IMR-90 (cell line): ENCODE measurements around the gene ANKRD24. TPM values are rescaled to one million over a fixed set of nuclear protein-coding genes. Genes with fewer than 3 reads are reported as not detected.

Source experiments
- ATAC-seq: fragments of 200-7000 bp; cut with Tn5 transposase; 2 replicates; pipeline ENCODE4 v1.9.1; 2020; ENCODE audit warnings: low read depth, mild to moderate bottlenecking, moderate library complexity
- BruUV-seq: library from RNA; stranded (reverse); fragments of 400-500 nt; replicated peaks from 2 replicates; lab custom pipeline; 2021; lab: Mats Ljungman, UMichigan
- CTCF ChIA-PET: fragments of 300-600 bp; formaldehyde crosslinking; extraction: SDS; loops from one replicate; lab custom pipeline; 2021; ENCODE audit warnings: antibody characterized with exemption; lab: Yijun Ruan, JAX
- POLR2A ChIA-PET: fragments of 300-600 bp; sonication (Branson Sonifier 250); formaldehyde crosslinking; loops from one replicate; lab custom pipeline; 2022; ENCODE audit warnings: antibody characterized with exemption; ENCODE audit not compliant: unreplicated experiment; lab: Charles Lee
- DNase-seq: peaks from one replicate; pipeline ENCODE4 v3.0.0; 2013
- H2AFZ ChIP-seq: replicated peaks from 2 replicates; pipeline ENCODE3; 2013; ENCODE audit warnings: low read length, mild to moderate bottlenecking; ENCODE audit not compliant: poor library complexity
- H2AK5ac ChIP-seq: 2 replicates; pipeline ENCODE4 v1.6.1; 2013; ENCODE audit warnings: low read depth, low read length, inconsistent platforms
- H2AK9ac ChIP-seq: replicated peaks from 2 replicates; pipeline ENCODE3; 2013; ENCODE audit warnings: mild to moderate bottlenecking, low read depth, low read length, moderate library complexity; ENCODE audit not compliant: poor library complexity
- H2BK120ac ChIP-seq: 2 replicates; pipeline ENCODE4 v1.6.1; 2013; ENCODE audit warnings: low read depth, low read length, inconsistent platforms
- H2BK15ac ChIP-seq: 3 replicates; pipeline ENCODE4 v1.6.1; 2013; ENCODE audit warnings: low read depth, low read length, inconsistent platforms
- H2BK20ac ChIP-seq: 2 replicates; pipeline ENCODE4 v1.6.1; 2013; ENCODE audit warnings: low read depth, mild to moderate bottlenecking, inconsistent platforms, low read length, moderate library complexity
- H2BK5ac ChIP-seq: 2 replicates; pipeline ENCODE4 v1.6.1; 2013; ENCODE audit warnings: mild to moderate bottlenecking, low read depth, low read length, inconsistent platforms; ENCODE audit not compliant: poor library complexity, severe bottlenecking
- H3K14ac ChIP-seq: replicated peaks from 2 replicates; pipeline ENCODE4 v1.6.1; 2013; ENCODE audit warnings: low read depth, low read length, inconsistent platforms
- H3K18ac ChIP-seq: 2 replicates; pipeline ENCODE4 v1.6.1; 2013; ENCODE audit warnings: low read depth, low read length, control low read depth
- H3K23ac ChIP-seq: 2 replicates; pipeline ENCODE4 v1.6.1; 2013; ENCODE audit warnings: low read depth, low read length, inconsistent platforms
- H3K27ac ChIP-seq: 2 replicates; pipeline ENCODE4 v1.5.1; 2013; ENCODE audit warnings: mild to moderate bottlenecking, control low read depth, low read length; ENCODE audit not compliant: insufficient read depth
- H3K27me3 ChIP-seq: 2 replicates; pipeline ENCODE4 v1.6.1; 2013; ENCODE audit warnings: low read length; ENCODE audit not compliant: control insufficient read depth, insufficient read depth
- H3K36me3 ChIP-seq: 2 replicates; pipeline ENCODE4 v1.6.1; 2013; ENCODE audit warnings: low read length, mixed read lengths; ENCODE audit not compliant: control insufficient read depth, insufficient read depth
- H3K4ac ChIP-seq: 2 replicates; pipeline ENCODE4 v1.6.1; 2013; ENCODE audit warnings: low read depth, low read length, inconsistent platforms
- H3K4me1 ChIP-seq: 2 replicates; pipeline ENCODE4 v1.6.1; 2013; ENCODE audit warnings: low read length, mixed read lengths; ENCODE audit not compliant: control insufficient read depth, insufficient read depth
- H3K4me2 ChIP-seq: 2 replicates; pipeline ENCODE4 v1.6.1; 2013; ENCODE audit warnings: low read depth, mild to moderate bottlenecking, control low read depth, low read length, moderate library complexity
- H3K4me3 ChIP-seq: 2 replicates; pipeline ENCODE4 v1.5.1; 2013; ENCODE audit warnings: low read depth, mild to moderate bottlenecking, control low read depth, low read length, moderate library complexity; ENCODE audit not compliant: insufficient read depth
- H3K56ac ChIP-seq: 2 replicates; pipeline ENCODE4 v1.6.1; 2013; ENCODE audit warnings: low read length, inconsistent platforms; ENCODE audit not compliant: insufficient read depth; ENCODE audit errors: extremely low read depth
- H3K79me1 ChIP-seq, 2 experiments: 2 replicates each; pipeline ENCODE4 v1.6.1; 2013; ENCODE audit warnings: low read length in 2 of 2, inconsistent platforms in 1 of 2, low read depth in 1 of 2
- H3K9ac ChIP-seq: 2 replicates; pipeline ENCODE4 v1.6.1; 2013; ENCODE audit warnings: low read depth, low read length, control low read depth
- H3K9me1 ChIP-seq: 2 replicates; pipeline ENCODE4 v1.6.1; 2013; ENCODE audit warnings: low read length, inconsistent platforms; ENCODE audit not compliant: insufficient read depth
- H3K9me3 ChIP-seq: 2 replicates; pipeline ENCODE4 v1.6.1; 2013; ENCODE audit warnings: low read length; ENCODE audit not compliant: control insufficient read depth, insufficient read depth
- H4K20me1 ChIP-seq: 2 replicates; pipeline ENCODE4 v1.6.1; 2013; ENCODE audit warnings: low read length, inconsistent platforms; ENCODE audit not compliant: insufficient read depth
- H4K5ac ChIP-seq: 2 replicates; pipeline ENCODE4 v1.6.1; 2013; ENCODE audit warnings: mild to moderate bottlenecking, low read depth, low read length, control low read depth
- H4K8ac ChIP-seq, 2 experiments: 2 replicates each; pipeline ENCODE4 v1.6.1; 2013; ENCODE audit warnings: low read depth in 2 of 2, low read length in 2 of 2, control low read depth in 1 of 2, inconsistent platforms in 1 of 2
- H4K91ac ChIP-seq: 2 replicates; pipeline ENCODE4 v1.6.1; 2013; ENCODE audit warnings: low read depth, low read length, inconsistent platforms; ENCODE audit not compliant: insufficient read depth
- POLR2A ChIP-seq: IDR thresholded peaks from 2 replicates; pipeline ENCODE4 v1.6.1; 2012; ENCODE audit warnings: mild to moderate bottlenecking, low read depth, low read length
- WGBS, 2 experiments: methylation state at CpG; one replicate each; pipeline versions ENCODE4 v1.1.5 to v1.1.7; 2013; ENCODE audit warnings: missing lambda C conversion rate in 2 of 2; ENCODE audit not compliant: insufficient read length in 1 of 2; ENCODE audit errors: extremely low coverage in 2 of 2; 5-methylcytosine and 5-hydroxymethylcytosine counted together
- dilution Hi-C: fragments of 300-500 bp; cut with HindIII; formaldehyde crosslinking; loops from one replicate; pipeline ENCODE4 v1.14.3; 2018; ENCODE audit warnings: low sequenced_read_pairs; ENCODE audit not compliant: unreplicated experiment
- in situ Hi-C: fragments of 300-500 bp; cut with MboI; formaldehyde crosslinking; loops from 3 replicates; pipeline ENCODE4 v1.14.3; 2019; ENCODE audit warnings: low sequenced_read_pairs, inconsistent platforms, mixed read lengths
- intact Hi-C: fragments of 100-400 bp; cut with micrococcal nuclease; formaldehyde crosslinking; loops from 2 replicates; pipeline ENCODE4 v1.10.0; 2022
- polyA plus RNA-seq, 3 experiments: library from polyadenylated mRNA; depleted of rRNA; stranded (reverse); fragments of >200 nt; gene quantifications; 2 replicates each; pipeline ENCODE4 v1.2.3, GENCODE V29; 2012; ENCODE audit warnings: low replicate concordance in 1 of 3
- total RNA-seq: library from RNA; depleted of rRNA; stranded (reverse); fragments of >200 nt; gene quantifications from 2 replicates; pipeline ENCODE4 v1.2.3, GENCODE V29; 2012

ANKRD24 gene
- total and polyA plus RNA-seq, 2 of the 4 experiments (the other 2 are of a cell fraction) = 0.18 to 0.21 TPM

- no peak overlapping the region for H2AFZ ChIP-seq
- POLR2A ChIA-PET = no interaction called here
- DNase-seq (no peak), ATAC-seq (no peak)
- TF ChIP-seq POLR2A = no peak
- H2BK20ac ChIP-seq = no peak overlapping the region
- H4K5ac ChIP-seq = no peak overlapping the region
- no peak overlapping the region for H3K18ac ChIP-seq
- 88% methylated on average over 2 of the region's 2 CpGs; no CpG with 5 or more reads in 1 of the 2 experiments for WGBS, 2 experiments
- no peak overlapping the region for H4K91ac ChIP-seq
- in situ Hi-C loops = no loop called here
- peaks cover 4% of the 10 kb centered on the region; the same call in 1 of the 2 replicates for H3K9me1 ChIP-seq
- no peak overlapping the region for H2BK120ac ChIP-seq
- CTCF ChIA-PET = no interaction called here
- no peak overlapping the region for H3K27ac ChIP-seq
- H3K4ac ChIP-seq = no peak overlapping the region
- H2BK15ac ChIP-seq = no peak overlapping the region
- no peak overlapping the region for H3K4me3 ChIP-seq
- H3K36me3 ChIP-seq = peaks cover 15% of the 10 kb centered on the region
- dilution Hi-C loops = no loop called here
- no peaks in the 10 kb centered on the region; the same call in 1 of the 2 replicates for H4K20me1 ChIP-seq
- no peak overlapping the region for H2BK5ac ChIP-seq
- H4K8ac ChIP-seq = no peak overlapping the region
- H3K4me1 ChIP-seq = 0 out of 2 replicates have a peak, but pooled peaks cover 1% of the 10 kb centered on the region
- H2AK9ac ChIP-seq = peak overlapping the region; percentile 89
- H3K9me3 ChIP-seq = no peaks in the 10 kb centered on the region
- no peak overlapping the region for H3K4me2 ChIP-seq
- H2AK5ac ChIP-seq = no peak overlapping the region
- no peak overlapping the region for H3K9ac ChIP-seq
- H3K23ac ChIP-seq = no peak overlapping the region
- no TSS peak for BruUV-seq
- H3K56ac ChIP-seq = no peak overlapping the region
- H3K79me1 ChIP-seq = peaks cover 11 to 28% of the 10 kb centered on the region in 2 experiments
- no peaks in the 10 kb centered on the region for H3K27me3 ChIP-seq
- H3K14ac ChIP-seq = no peak overlapping the region
- intact Hi-C loops = no loop called here
These were observed 1.4 kb upstream of the ANKRD24 start for GRCh38 chr19:4181053-4181508.
